ENCODE data around the gene SCLY. TPM values are rescaled to one million over a fixed set of nuclear protein-coding genes. Genes with fewer than 3 reads are reported as not detected.

SCLY gene
- total and polyA plus RNA-seq, 2 donors (not counting 1 experiment from before 2014, with no cell fraction given): 16.4 to 42.4 TPM

- no peaks in the 10 kb centered on the region for H3K9me3 ChIP-seq (ENCODE audit: control extremely low read depth in 1 of 3, control insufficient read depth in 2 of 3, insufficient read depth in 1 of 3, low read length in 2 of 3)
- H3K27ac ChIP-seq (ENCODE audit: low read length in 2 of 2): no peak overlapping the region
- no peak overlapping the region for H3K4me3 ChIP-seq (ENCODE audit: control extremely low read depth in 1 of 5, extremely low read depth in 1 of 5, insufficient read depth in 1 of 5, low read depth in 2 of 5, low read length in 4 of 5)
- no peaks in the 10 kb centered on the region for H3K79me2 ChIP-seq (ENCODE audit: control insufficient read depth, insufficient read depth, low read length)
- ATAC-seq (ENCODE audit: low read depth) (no peak), DNase-seq (no peak)
- Mint-ChIP-seq H3K4me3 (no peak overlapping the region), H3K4me1 (no peaks in the 10 kb centered on the region), H3K27ac (no peak overlapping the region), H3K27me3 (no peaks in the 10 kb centered on the region), H3K9me3 (ENCODE audit: insufficient read depth) (no peaks in the 10 kb centered on the region)
- TF ChIP-seq CTCF (IDR thresholded peaks at IDR 0.05): no peak
- no peak for TF ChIP-seq EZH2 (IDR thresholded peaks at IDR 0.05; ENCODE audit: borderline replicate concordance, insufficient read depth, low read depth, low read length, poor library complexity, severe bottlenecking)
- no peaks in the 10 kb centered on the region for H3K27me3 ChIP-seq (replicated peaks in 1 of 4; ENCODE audit: control extremely low read depth in 1 of 4, control insufficient read depth in 3 of 4, insufficient read depth in 4 of 4, low read length in 3 of 4)
- H4K20me1 ChIP-seq (ENCODE audit: control insufficient read depth, insufficient read depth, low read length, poor library complexity, severe bottlenecking): no peaks in the 10 kb centered on the region
- no peaks in the 10 kb centered on the region for H3K36me3 ChIP-seq (replicated peaks in 1 of 2; ENCODE audit: control extremely low read depth in 1 of 2, control insufficient read depth in 1 of 2, extremely low read depth in 1 of 2, insufficient read depth in 2 of 2, low read length in 1 of 2)
- no peak overlapping the region for H3K9ac ChIP-seq (ENCODE audit: low read length)
- WGBS (ENCODE audit: insufficient coverage): 79% methylated on average over 11 of the region's 13 CpGs
- POLR2A ChIA-PET: interaction anchor here (0.7 kb wide), 1 partner anchor 14 kb away, joined by 5 read pairs; no protein-coding TSS in a partner anchor
- intact Hi-C loops (cut with micrococcal nuclease): no loop called here
- no peak overlapping the region for H3K4me2 ChIP-seq (replicated peaks; ENCODE audit: low read depth, low read length, poor library complexity, severe bottlenecking)
- H3K4me1 ChIP-seq (ENCODE audit: control insufficient read depth in 2 of 2, insufficient read depth in 2 of 2, low read length in 2 of 2): no peaks in the 10 kb centered on the region
- H2AFZ ChIP-seq (ENCODE audit: insufficient read depth, low read depth, low read length, poor library complexity, severe bottlenecking): no peak overlapping the region
- CTCF ChIA-PET: interaction anchor here (0.7 to 0.9 kb wide), 2 partner anchors 116 to 140 kb away, joined by 3 to 4 read pairs; no protein-coding TSS in a partner anchor
Measured at GRCh38 chr2:238146884-238147544, 86.2 kb downstream of the SCLY start.

- intact Hi-C loops (cut with micrococcal nuclease): no loop called here
- Histone ChIP-seq H3K9me3 (ENCODE audit: control extremely low read depth in 1 of 3, control insufficient read depth in 2 of 3, insufficient read depth in 1 of 3, low read length in 2 of 3) (peaks cover 0 to 4% (median 0%) of the 10 kb centered on the region in 3 donors), H2AFZ (ENCODE audit: insufficient read depth, low read depth, low read length, poor library complexity, severe bottlenecking) (no peak overlapping the region), H4K20me1 (ENCODE audit: control insufficient read depth, insufficient read depth, low read length, poor library complexity, severe bottlenecking) (no peaks in the 10 kb centered on the region), H3K4me1 (ENCODE audit: control insufficient read depth in 2 of 2, insufficient read depth in 2 of 2, low read length in 2 of 2) (no peaks in the 10 kb centered on the region), H3K79me2 (ENCODE audit: control insufficient read depth, insufficient read depth, low read length) (no peaks in the 10 kb centered on the region), H3K36me3 (replicated peaks in 1 of 2; ENCODE audit: control extremely low read depth in 1 of 2, control insufficient read depth in 1 of 2, extremely low read depth in 1 of 2, insufficient read depth in 2 of 2, low read length in 1 of 2) (no peaks in the 10 kb centered on the region), H3K27ac (ENCODE audit: low read length in 2 of 2) (no peak overlapping the region), H3K9ac (ENCODE audit: low read length) (no peak overlapping the region), H3K27me3 (replicated peaks in 1 of 4; ENCODE audit: control extremely low read depth in 1 of 4, control insufficient read depth in 3 of 4, insufficient read depth in 4 of 4, low read length in 3 of 4) (no peaks in the 10 kb centered on the region), H3K4me2 (replicated peaks; ENCODE audit: low read depth, low read length, poor library complexity, severe bottlenecking) (no peak overlapping the region), H3K4me3 (ENCODE audit: control extremely low read depth in 1 of 5, extremely low read depth in 1 of 5, insufficient read depth in 1 of 5, low read depth in 2 of 5, low read length in 4 of 5) (no peak overlapping the region)
- H3K27ac Mint-ChIP-seq: no peak overlapping the region
- no peaks in the 10 kb centered on the region for H3K9me3 Mint-ChIP-seq (ENCODE audit: insufficient read depth)
- TF ChIP-seq EZH2 (IDR thresholded peaks at IDR 0.05; ENCODE audit: borderline replicate concordance, insufficient read depth, low read depth, low read length, poor library complexity, severe bottlenecking) (no peak), CTCF (IDR thresholded peaks at IDR 0.05) (no peak)
- no peaks in the 10 kb centered on the region for H3K27me3 Mint-ChIP-seq
- H3K4me1 Mint-ChIP-seq: no peaks in the 10 kb centered on the region
- WGBS (ENCODE audit: insufficient coverage): 91% methylated on average over 14 of the region's 15 CpGs
- no peak overlapping the region for H3K4me3 Mint-ChIP-seq
- CTCF ChIA-PET: no interaction called here
- POLR2A ChIA-PET: no interaction called here
- DNase-seq: no peak
- no peak for ATAC-seq (ENCODE audit: low read depth)
Measured at GRCh38 chr2:238148981-238149380, 88.2 kb downstream of the SCLY start.
